IPS-18a (cell line): Measurements from ENCODE around the gene USH1G.

Experiments used
- H3K27ac ChIP-seq: one replicate; pipeline ENCODE4 v1.5.1; 2013; ENCODE audit warnings: low read length
- H3K27me3 ChIP-seq: one replicate; pipeline ENCODE4 v1.6.1; 2013; ENCODE audit warnings: mild to moderate bottlenecking, low read length; ENCODE audit not compliant: control insufficient read depth, insufficient read depth
- H3K36me3 ChIP-seq: one replicate; pipeline ENCODE4 v1.6.1; 2013; ENCODE audit warnings: low read depth, low read length; ENCODE audit not compliant: control insufficient read depth
- H3K4me1 ChIP-seq: one replicate; pipeline ENCODE4 v1.6.1; 2013; ENCODE audit warnings: low read depth, low read length; ENCODE audit not compliant: control insufficient read depth
- H3K4me3 ChIP-seq: one replicate; pipeline ENCODE4 v1.5.1; 2013; ENCODE audit warnings: low read length
- H3K9ac ChIP-seq: one replicate; pipeline ENCODE4 v1.6.1; 2013; ENCODE audit warnings: mild to moderate bottlenecking, low read length, moderate library complexity
- H3K9me3 ChIP-seq: one replicate; pipeline ENCODE4 v1.6.1; 2013; ENCODE audit warnings: low read depth, low read length; ENCODE audit not compliant: control insufficient read depth

USH1G gene

GRCh38 chr17:74868251-74868907 lies 54.7 kb downstream of the USH1G start:
- Histone ChIP-seq H3K36me3 (no peaks in the 10 kb centered on the region), H3K27ac (no peak overlapping the region), H3K4me3 (no peak overlapping the region), H3K4me1 (no peaks in the 10 kb centered on the region), H3K9me3 (no peaks in the 10 kb centered on the region), H3K27me3 (peaks cover 6% of the 10 kb centered on the region), H3K9ac (no peak overlapping the region)

GRCh38 chr17:74866198-74866835 lies 56.7 kb downstream of the USH1G start:
- Histone ChIP-seq H3K9me3 (no peaks in the 10 kb centered on the region), H3K9ac (no peak overlapping the region), H3K27ac (no peak overlapping the region), H3K4me1 (peaks cover 3% of the 10 kb centered on the region), H3K27me3 (peaks cover 14% of the 10 kb centered on the region), H3K4me3 (no peak overlapping the region), H3K36me3 (no peaks in the 10 kb centered on the region)
